ENCODE measurements around the gene ITPRIPL1.

ITPRIPL1 gene

DNA sequence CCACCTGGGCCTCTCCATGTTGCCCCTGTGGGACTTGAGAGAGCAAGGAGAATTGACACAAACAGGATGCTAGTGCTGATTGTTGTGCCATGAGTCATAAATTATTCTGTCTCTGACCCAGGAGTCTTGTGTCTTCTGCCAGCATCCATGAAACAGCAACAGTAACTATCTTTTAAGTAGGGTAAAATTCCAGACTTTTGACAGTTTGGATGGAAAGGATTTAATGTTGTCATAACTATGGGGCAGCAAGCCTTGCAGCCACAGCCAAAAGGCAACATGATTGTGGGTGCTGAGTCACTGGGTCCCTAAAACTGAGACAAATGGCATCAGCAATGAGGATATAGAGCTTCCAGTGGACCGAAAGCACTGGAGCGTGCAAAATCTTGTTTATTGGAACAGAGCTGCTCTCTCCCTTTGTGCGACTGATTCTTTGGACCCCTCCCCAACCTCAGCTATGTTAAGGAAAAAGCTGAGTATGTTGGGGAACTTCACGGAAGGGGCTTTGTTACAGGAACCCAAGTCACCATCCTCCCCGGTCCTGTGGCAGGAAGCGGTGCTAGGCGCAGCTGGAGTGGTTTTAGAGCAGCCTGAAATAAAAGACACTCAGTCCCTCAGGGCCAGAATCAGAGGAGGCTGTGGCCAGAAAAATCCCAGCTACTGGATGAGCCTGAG is 9.6 kb upstream of the ITPRIPL1 start:
- H3K27me3 Mint-ChIP-seq (ENCODE audit: low read depth) = no peaks in the 10 kb centered on the region
- H3K36me3 Mint-ChIP-seq (ENCODE audit: low read depth) = peaks cover 32% of the 10 kb centered on the region
- H3K9me3 Mint-ChIP-seq = no peaks in the 10 kb centered on the region
- H3K4me3 Mint-ChIP-seq = peak overlapping the region; percentile 65
- peak overlapping the region; percentile 93 for H3K27ac Mint-ChIP-seq
- H3K4me1 Mint-ChIP-seq (ENCODE audit: low read depth) = peaks cover 52% of the 10 kb centered on the region

DNA sequence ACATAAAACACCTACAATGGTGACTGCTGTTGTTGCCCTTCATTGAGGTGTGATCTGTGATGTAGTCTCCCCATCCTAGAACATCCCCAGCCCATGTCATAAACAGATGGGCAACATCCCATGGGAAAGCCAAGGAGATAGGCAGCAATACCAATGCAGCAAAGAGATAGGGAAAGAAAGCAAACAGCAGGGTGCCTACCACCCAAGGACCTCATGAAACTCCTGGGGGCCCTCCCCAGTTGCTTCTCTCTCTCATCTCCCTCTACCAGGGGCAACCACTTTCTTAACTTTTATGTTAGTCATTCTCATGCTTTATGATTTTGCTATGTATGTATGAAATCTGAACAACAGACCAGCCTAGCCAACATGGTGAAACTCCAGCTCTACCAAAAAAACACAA is 8.1 kb upstream of the ITPRIPL1 start:
- H3K4me1 Mint-ChIP-seq (ENCODE audit: low read depth) = peaks cover 52% of the 10 kb centered on the region
- H3K36me3 Mint-ChIP-seq (ENCODE audit: low read depth) = peaks cover 30% of the 10 kb centered on the region
- H3K4me3 Mint-ChIP-seq = peak overlapping the region; percentile 1
- H3K9me3 Mint-ChIP-seq = no peaks in the 10 kb centered on the region
- peak overlapping the region; percentile 93 for H3K27ac Mint-ChIP-seq
- no peaks in the 10 kb centered on the region for H3K27me3 Mint-ChIP-seq (ENCODE audit: low read depth)

GRCh38 chr2:96317584-96317997 is 7.5 kb upstream of the ITPRIPL1 start:
- Mint-ChIP-seq H3K27me3 (ENCODE audit: low read depth) (no peaks in the 10 kb centered on the region), H3K4me3 (peak overlapping the region; percentile 62), H3K9me3 (no peaks in the 10 kb centered on the region), H3K4me1 (ENCODE audit: low read depth) (peaks cover 51% of the 10 kb centered on the region), H3K27ac (peak overlapping the region; percentile 76), H3K36me3 (ENCODE audit: low read depth) (peaks cover 25% of the 10 kb centered on the region)

- peak overlapping the region; percentile 71 for H3K4me3 Mint-ChIP-seq
- no peaks in the 10 kb centered on the region for H3K27me3 Mint-ChIP-seq (ENCODE audit: low read depth)
- no peaks in the 10 kb centered on the region for H3K9me3 Mint-ChIP-seq
- peak overlapping the region; percentile 77 for H3K27ac Mint-ChIP-seq
- H3K36me3 Mint-ChIP-seq (ENCODE audit: low read depth) = peaks cover 26% of the 10 kb centered on the region
- H3K4me1 Mint-ChIP-seq (ENCODE audit: low read depth) = peaks cover 53% of the 10 kb centered on the region
Observed at GRCh38 chr2:96318723-96319122, 6.4 kb upstream of the ITPRIPL1 start.

GRCh38 chr2:96319396-96319795 is 5.7 kb upstream of the ITPRIPL1 start:
- H3K4me1 Mint-ChIP-seq (ENCODE audit: low read depth) = peaks cover 58% of the 10 kb centered on the region
- no peaks in the 10 kb centered on the region for H3K27me3 Mint-ChIP-seq (ENCODE audit: low read depth)
- H3K27ac Mint-ChIP-seq = peak overlapping the region; percentile 77
- H3K36me3 Mint-ChIP-seq (ENCODE audit: low read depth) = peaks cover 26% of the 10 kb centered on the region
- H3K4me3 Mint-ChIP-seq = peak overlapping the region; percentile 91
- H3K9me3 Mint-ChIP-seq = no peaks in the 10 kb centered on the region

DNA sequence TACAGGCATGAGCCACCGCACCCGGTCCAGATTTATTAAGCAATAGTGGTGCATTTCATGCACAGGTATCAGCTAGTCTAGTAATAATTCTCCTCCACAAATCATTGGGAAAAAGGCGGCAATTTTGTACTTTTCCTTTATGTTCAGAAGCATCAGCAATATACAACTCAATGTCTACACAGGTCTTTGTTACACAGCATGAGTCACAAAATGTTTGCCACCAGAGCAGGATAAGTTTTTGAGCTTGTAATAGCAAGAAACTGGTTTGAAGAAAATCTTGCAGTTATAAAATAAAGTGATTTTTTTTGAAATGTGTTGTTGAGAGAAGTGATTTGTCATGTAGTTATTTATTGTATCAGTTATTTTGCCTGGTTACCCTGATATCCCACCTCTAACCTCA is 4.8 kb upstream of the ITPRIPL1 start:
- peaks cover 20% of the 10 kb centered on the region for H3K36me3 Mint-ChIP-seq (ENCODE audit: low read depth)
- H3K27ac Mint-ChIP-seq = peak overlapping the region; percentile 90
- H3K9me3 Mint-ChIP-seq = no peaks in the 10 kb centered on the region
- peak overlapping the region; percentile 91 for H3K4me3 Mint-ChIP-seq
- no peaks in the 10 kb centered on the region for H3K27me3 Mint-ChIP-seq (ENCODE audit: low read depth)
- H3K4me1 Mint-ChIP-seq (ENCODE audit: low read depth) = peaks cover 58% of the 10 kb centered on the region

- Mint-ChIP-seq H3K27me3 (ENCODE audit: low read depth) (no peaks in the 10 kb centered on the region), H3K36me3 (ENCODE audit: low read depth) (peaks cover 19% of the 10 kb centered on the region), H3K27ac (peak overlapping the region; percentile 90), H3K9me3 (no peaks in the 10 kb centered on the region), H3K4me3 (peak overlapping the region; percentile 91), H3K4me1 (ENCODE audit: low read depth) (peaks cover 53% of the 10 kb centered on the region)
Observed at GRCh38 chr2:96320728-96321622, 4.1 kb upstream of the ITPRIPL1 start.

- Mint-ChIP-seq H3K4me1 (ENCODE audit: low read depth) (peaks cover 53% of the 10 kb centered on the region), H3K36me3 (ENCODE audit: low read depth) (peaks cover 40% of the 10 kb centered on the region), H3K4me3 (no peak overlapping the region), H3K27me3 (ENCODE audit: low read depth) (no peaks in the 10 kb centered on the region), H3K9me3 (no peaks in the 10 kb centered on the region), H3K27ac (peak overlapping the region; percentile 26)
Observed at GRCh38 chr2:96323849-96324248, 1.3 kb upstream of the ITPRIPL1 start.

GRCh38 chr2:96324721-96325040 is 436 bp upstream of the ITPRIPL1 start:
- peaks cover 41% of the 10 kb centered on the region for H3K36me3 Mint-ChIP-seq (ENCODE audit: low read depth)
- H3K4me1 Mint-ChIP-seq (ENCODE audit: low read depth) = peaks cover 53% of the 10 kb centered on the region
- no peaks in the 10 kb centered on the region for H3K9me3 Mint-ChIP-seq
- H3K27me3 Mint-ChIP-seq (ENCODE audit: low read depth) = no peaks in the 10 kb centered on the region
- peak overlapping the region; percentile 91 for H3K4me3 Mint-ChIP-seq
- peak overlapping the region; percentile 87 for H3K27ac Mint-ChIP-seq

DNA sequence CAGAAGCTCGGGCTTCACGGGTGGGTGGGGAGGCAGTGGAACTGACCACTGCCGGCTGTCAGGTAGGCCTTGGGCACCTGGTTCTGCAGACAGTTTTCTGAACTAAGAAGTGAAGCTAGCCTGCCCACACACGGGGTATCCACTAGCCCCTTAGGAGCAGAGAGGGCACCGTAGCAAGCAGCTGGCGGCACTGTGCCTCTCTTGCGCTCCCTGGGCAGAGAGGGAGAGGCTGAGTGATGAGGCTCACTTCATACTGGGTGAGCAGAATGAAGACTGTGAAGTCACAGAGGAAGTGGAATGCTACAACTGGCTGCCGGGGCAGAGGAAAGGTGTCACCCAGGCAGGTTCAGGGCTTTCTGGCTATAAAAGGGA is 753 bp downstream of the ITPRIPL1 start:
- no peaks in the 10 kb centered on the region for H3K27me3 Mint-ChIP-seq (ENCODE audit: low read depth)
- peaks cover 47% of the 10 kb centered on the region for H3K4me1 Mint-ChIP-seq (ENCODE audit: low read depth)
- peak overlapping the region; percentile 90 for H3K27ac Mint-ChIP-seq
- peak overlapping the region; percentile 91 for H3K4me3 Mint-ChIP-seq
- peaks cover 38% of the 10 kb centered on the region for H3K36me3 Mint-ChIP-seq (ENCODE audit: low read depth)
- H3K9me3 Mint-ChIP-seq = no peaks in the 10 kb centered on the region

DNA sequence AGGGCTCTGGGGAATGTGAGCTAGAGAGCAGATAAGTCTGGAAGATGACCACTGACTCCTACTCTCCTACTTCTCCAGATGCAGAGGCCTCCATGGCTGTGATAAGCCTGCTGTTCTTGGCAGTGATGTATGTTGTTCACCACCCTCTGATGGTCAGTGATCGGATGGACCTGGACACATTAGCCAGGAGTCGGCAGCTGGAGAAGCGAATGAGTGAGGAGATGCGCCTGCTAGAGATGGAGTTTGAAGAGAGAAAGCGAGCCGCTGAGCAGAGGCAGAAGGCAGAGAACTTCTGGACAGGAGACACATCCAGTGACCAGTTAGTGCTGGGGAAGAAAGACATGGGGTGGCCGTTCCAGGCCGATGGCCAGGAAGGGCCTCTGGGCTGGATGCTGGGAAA is 1.4 kb downstream of the ITPRIPL1 start:
- Mint-ChIP-seq H3K27me3 (ENCODE audit: low read depth) (no peaks in the 10 kb centered on the region), H3K4me3 (peak overlapping the region; percentile 91), H3K9me3 (no peaks in the 10 kb centered on the region), H3K27ac (peak overlapping the region; percentile 90), H3K36me3 (ENCODE audit: low read depth) (peaks cover 37% of the 10 kb centered on the region), H3K4me1 (ENCODE audit: low read depth) (peaks cover 46% of the 10 kb centered on the region)

GRCh38 chr2:96326990-96327820 is 2.1 kb downstream of the ITPRIPL1 start:
- Mint-ChIP-seq H3K4me1 (ENCODE audit: low read depth) (peaks cover 43% of the 10 kb centered on the region), H3K36me3 (ENCODE audit: low read depth) (peaks cover 37% of the 10 kb centered on the region), H3K9me3 (no peaks in the 10 kb centered on the region), H3K4me3 (peak overlapping the region; percentile 42), H3K27ac (peak overlapping the region; percentile 90), H3K27me3 (ENCODE audit: low read depth) (no peaks in the 10 kb centered on the region)

GRCh38 chr2:96329456-96329855 is 4.3 kb downstream of the ITPRIPL1 start:
- peaks cover 35% of the 10 kb centered on the region for H3K36me3 Mint-ChIP-seq (ENCODE audit: low read depth)
- no peak overlapping the region for H3K27ac Mint-ChIP-seq
- H3K9me3 Mint-ChIP-seq = no peaks in the 10 kb centered on the region
- peaks cover 40% of the 10 kb centered on the region for H3K4me1 Mint-ChIP-seq (ENCODE audit: low read depth)
- H3K27me3 Mint-ChIP-seq (ENCODE audit: low read depth) = no peaks in the 10 kb centered on the region
- H3K4me3 Mint-ChIP-seq = no peak overlapping the region

DNA sequence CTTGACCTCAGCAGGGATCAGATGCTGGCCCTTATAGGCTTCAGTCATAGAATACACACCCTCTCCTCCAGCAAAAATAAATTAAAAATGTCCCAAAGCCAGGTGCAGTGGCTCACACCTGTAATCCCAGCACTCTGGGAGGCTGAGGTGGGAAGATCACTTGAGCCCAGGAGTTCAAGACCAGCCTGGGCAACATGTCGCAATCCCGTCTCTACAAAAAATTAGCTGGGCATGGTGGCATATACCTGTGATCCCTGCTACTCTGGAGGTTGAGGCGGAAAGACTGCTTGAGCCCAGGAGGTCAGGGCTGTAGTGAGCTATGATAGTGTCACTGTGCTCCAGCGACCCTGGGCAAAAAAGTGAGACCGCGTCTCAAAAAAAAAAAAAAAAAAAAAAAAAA is 4.8 kb downstream of the ITPRIPL1 start:
- Mint-ChIP-seq H3K27me3 (ENCODE audit: low read depth) (no peaks in the 10 kb centered on the region), H3K27ac (no peak overlapping the region), H3K4me3 (no peak overlapping the region), H3K4me1 (ENCODE audit: low read depth) (peaks cover 40% of the 10 kb centered on the region), H3K9me3 (no peaks in the 10 kb centered on the region), H3K36me3 (ENCODE audit: low read depth) (peaks cover 35% of the 10 kb centered on the region)
